ENCODE results near the gene ACCS.

ACCS gene

GRCh38 chr11:44127130-44127529, 61.1 kb downstream of the ACCS start:
- H3K9me3 Mint-ChIP-seq: no peaks in the 10 kb centered on the region
- ATAC-seq (no peak), DNase-seq (no peak)
- H3K4me1 Mint-ChIP-seq: no peaks in the 10 kb centered on the region
- no peaks in the 10 kb centered on the region for H3K27me3 Mint-ChIP-seq
- no peak overlapping the region for H3K4me3 Mint-ChIP-seq
- peak overlapping the region in 1 of 2 donors; percentile 8 for H3K27ac Mint-ChIP-seq

GRCh38 chr11:44128729-44129128, 62.7 kb downstream of the ACCS start:
- Mint-ChIP-seq H3K4me1 (no peaks in the 10 kb centered on the region), H3K27ac (no peak overlapping the region), H3K4me3 (no peak overlapping the region), H3K27me3 (no peaks in the 10 kb centered on the region), H3K9me3 (no peaks in the 10 kb centered on the region)
- ATAC-seq (no peak), DNase-seq (no peak)

- Mint-ChIP-seq H3K27me3 (no peaks in the 10 kb centered on the region), H3K9me3 (no peaks in the 10 kb centered on the region), H3K4me3 (no peak overlapping the region), H3K27ac (no peak overlapping the region), H3K4me1 (no peaks in the 10 kb centered on the region)
- no peak for ATAC-seq
- no peak for DNase-seq
Observed at GRCh38 chr11:44130751-44131150, 64.7 kb downstream of the ACCS start.

GRCh38 chr11:44133335-44133946, 67.4 kb downstream of the ACCS start:
- ATAC-seq (no peak), DNase-seq (no peak)
- Mint-ChIP-seq H3K9me3 (no peaks in the 10 kb centered on the region), H3K27ac (no peak overlapping the region), H3K27me3 (no peaks in the 10 kb centered on the region), H3K4me3 (no peak overlapping the region), H3K4me1 (no peaks in the 10 kb centered on the region)
